ENCODE results near the gene SNED1.

GRCh38 chr2:240966906-240967680, 31.3 kb upstream of the SNED1 start:
- TF ChIP-seq, protein P1, sequence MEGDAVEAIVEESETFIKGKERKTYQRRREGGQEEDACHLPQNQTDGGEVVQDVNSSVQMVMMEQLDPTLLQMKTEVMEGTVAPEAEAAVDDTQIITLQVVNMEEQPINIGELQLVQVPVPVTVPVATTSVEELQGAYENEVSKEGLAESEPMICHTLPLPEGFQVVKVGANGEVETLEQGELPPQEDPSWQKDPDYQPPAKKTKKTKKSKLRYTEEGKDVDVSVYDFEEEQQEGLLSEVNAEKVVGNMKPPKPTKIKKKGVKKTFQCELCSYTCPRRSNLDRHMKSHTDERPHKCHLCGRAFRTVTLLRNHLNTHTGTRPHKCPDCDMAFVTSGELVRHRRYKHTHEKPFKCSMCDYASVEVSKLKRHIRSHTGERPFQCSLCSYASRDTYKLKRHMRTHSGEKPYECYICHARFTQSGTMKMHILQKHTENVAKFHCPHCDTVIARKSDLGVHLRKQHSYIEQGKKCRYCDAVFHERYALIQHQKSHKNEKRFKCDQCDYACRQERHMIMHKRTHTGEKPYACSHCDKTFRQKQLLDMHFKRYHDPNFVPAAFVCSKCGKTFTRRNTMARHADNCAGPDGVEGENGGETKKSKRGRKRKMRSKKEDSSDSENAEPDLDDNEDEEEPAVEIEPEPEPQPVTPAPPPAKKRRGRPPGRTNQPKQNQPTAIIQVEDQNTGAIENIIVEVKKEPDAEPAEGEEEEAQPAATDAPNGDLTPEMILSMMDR (conservative IDR thresholded peaks at IDR 0.05; ENCODE audit: low read length) = no peak
- no peak for TF ChIP-seq EZH2phosphoT487 (IDR thresholded peaks at IDR 0.05; ENCODE audit: borderline replicate concordance, low read depth, low read length)

Measured in OCI-LY7 (cell line).